GM18861 (cell line): ENCODE data around the gene KLF1.
A peak's percentile ranks its signal among the peaks of the same experiment; 100 is the strongest.
"Not testable (repeated sequence)": the region's sequence is repeated elsewhere in the genome, so short reads cannot be mapped to it uniquely, and the experiment has no call there.

ENCODE experiments used
- ATAC-seq: cut with Tn5 transposase; IDR thresholded peaks from one replicate; pipeline ENCODE4 v1.9.1; 2021; ENCODE audit not compliant: unreplicated experiment

Gene KLF1

DNA sequence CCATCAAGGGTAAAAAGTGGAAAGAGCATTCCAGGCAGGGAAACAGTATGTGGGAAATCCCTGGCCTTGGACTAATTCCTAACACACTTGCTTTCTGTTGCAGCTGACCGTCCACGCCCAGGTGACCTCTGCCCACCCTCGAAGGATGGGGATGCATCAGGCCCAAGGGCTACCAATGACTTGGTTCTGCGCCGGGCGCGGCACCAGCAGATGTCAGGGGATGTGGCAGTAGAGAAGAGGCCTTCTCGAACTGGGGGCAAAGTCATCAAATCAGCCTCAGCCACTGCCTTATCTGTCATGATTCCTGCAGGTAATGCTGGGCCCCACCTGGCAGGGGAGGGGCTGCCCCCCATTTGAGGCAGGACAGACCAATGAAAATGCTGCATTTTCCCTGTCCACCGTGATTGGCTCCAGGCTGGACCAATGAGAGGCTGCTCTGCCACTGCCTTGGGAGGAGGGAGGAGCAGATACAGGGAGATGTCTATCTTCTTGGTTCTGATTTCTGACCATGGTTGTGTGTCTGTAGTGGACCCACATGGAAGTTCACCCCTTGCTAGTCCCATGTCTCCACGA is 18.4 kb downstream of the KLF1 start:
- ATAC-seq, result no peak

DNA sequence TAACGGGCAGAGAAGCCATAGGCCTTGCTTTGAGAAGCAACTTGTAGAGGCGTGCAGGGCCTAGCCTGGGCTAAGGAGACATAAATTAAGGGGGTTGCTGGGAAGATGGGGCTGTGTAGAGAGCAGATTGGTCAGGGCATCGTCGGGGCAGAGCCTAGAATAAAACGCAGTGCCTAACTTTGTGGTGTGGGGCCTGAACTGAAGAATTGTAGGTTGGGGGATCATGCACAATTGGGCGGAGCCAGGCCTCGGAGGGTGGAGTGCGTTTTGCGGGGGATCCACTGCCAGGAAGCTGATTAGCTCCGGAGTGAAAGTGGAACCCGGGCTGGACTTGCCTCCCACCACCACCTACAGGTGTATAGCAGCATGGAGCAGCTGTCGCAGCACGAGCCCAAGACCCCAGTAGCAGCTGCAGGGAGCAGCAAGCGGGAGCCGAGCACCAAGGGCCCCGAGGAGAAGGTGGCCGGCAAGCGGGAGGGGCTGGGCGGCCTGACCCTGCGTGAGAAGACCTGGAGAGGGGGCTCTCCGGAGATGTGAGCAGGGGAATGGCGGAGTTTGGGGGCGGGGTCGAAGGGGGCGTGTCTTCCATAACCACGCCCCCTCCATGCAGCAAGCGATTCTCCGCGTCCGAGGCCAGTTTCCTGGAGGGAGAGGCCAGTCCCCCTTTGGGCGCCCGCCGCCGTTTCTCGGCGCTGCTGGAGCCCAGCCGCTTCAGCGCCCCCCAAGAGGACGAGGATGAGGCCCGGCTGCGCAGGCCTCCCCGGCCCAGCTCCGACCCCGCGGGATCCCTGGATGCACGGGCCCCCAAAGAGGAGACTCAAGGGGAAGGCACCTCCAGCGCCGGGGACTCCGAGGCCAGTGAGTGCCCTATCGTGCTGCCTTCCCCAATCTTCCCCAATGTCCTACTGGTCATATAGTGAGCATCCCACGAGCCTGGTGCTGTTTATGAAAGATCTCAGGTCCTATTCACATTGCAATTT is 19.6 kb downstream of the KLF1 start:
- no peak for ATAC-seq

DNA sequence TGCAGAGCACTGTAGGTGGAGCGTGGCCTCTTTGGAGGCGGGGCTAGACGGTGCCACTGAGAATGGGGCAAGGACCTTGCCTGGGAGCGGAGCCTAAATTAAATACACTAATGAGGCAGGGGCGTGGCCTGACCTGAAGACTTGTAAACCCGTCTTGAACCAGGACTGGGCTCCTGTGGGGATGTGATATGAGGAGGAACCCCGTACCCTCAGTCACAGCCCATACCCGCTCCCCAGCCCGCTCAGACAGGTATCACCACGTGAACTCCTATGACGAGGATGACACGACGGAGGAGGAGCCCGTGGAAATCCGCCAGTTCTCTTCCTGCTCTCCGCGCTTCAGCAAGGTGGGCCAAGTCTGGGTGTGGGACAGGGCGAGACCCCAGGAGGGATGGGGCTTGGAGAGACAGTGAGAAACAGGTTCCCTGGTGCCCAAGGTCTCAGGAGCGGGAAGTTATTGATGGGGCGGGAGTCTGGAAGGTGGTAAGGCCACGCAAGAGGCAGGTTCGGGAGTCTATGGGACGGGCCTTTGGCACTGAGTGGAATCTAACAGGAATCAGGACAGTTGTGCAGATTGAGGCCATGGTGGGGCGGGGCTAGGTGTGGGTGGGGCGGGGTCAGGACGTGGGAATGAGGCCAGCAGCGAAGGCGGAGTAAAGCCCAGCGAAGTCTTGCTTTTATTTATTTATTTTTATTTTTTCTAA is 20.4 kb downstream of the KLF1 start:
- no peak for ATAC-seq

DNA sequence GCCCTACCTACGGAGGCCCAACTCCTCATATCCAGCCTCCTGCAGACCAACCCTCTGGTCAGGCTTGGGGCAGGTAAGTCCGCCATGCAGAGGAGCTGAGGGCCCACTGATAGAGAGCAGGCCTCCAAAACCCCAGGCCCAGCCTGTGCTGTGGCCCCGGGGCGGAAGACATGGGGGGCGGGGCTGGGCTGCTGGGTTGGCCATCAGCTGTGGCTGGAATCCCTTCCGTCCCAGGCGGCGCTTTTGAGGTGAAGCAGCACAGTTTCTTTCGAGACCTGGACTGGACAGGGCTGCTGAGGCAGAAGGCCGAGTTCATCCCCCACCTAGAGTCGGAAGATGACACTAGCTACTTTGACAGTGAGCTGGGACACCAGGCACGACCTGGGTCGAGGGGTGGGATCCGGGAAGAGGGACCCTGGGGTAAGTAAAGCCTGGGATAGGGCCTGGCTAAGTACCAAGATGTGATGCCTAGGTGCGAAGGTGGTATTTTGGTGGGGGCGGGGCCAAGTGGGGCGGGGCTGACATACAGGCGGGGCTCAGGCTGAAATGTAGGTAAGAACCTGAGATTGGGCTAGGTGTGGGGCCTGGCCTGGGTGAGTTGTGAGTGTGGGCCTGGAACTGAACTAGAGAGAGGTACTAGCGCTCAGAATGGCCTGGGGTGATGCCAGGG is 21.1 kb downstream of the KLF1 start:
- ATAC-seq, result no peak

DNA sequence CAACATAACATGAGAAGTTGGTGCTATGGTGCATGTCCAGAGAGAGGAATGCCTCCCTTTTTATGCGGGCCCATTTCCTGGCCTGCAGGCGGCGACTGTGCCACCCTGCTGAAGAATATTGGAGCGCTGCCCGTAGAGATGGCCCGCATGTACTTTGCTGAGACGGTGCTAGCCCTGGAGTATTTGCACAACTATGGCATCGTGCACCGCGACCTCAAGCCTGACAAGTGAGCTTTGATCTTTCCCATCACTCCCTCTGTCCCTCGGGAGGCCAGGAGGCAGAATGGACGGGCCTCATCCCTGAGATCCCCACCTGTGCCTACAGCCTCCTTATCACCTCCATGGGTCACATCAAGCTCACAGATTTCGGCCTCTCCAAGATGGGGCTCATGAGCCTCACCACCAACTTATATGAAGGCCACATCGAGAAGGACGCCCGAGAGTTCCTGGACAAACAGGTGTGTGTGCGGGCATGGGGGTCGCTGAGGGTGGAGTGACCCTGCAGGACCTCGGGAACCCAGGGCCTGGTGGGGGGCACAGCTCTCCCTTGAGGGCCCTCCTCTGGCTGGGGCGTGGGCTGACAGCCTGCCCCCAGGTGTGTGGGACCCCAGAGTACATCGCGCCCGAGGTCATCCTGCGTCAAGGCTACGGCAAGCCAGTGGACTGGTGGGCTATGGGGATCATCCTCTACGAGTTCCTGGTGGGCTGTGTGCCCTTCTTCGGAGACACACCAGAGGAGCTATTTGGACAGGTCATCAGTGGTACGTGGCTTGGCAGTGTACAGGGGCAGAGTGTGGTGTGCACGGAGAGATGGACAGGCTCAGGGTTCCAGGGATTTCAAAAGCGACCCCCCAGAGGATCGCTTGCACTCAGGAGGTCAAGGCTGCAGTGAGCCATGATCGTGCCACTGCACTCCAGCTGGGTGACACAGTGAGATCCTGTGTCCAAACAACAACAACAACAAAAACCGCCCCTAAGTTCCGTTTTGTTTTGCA is 22.0 kb downstream of the KLF1 start:
- ATAC-seq, result no peak

DNA sequence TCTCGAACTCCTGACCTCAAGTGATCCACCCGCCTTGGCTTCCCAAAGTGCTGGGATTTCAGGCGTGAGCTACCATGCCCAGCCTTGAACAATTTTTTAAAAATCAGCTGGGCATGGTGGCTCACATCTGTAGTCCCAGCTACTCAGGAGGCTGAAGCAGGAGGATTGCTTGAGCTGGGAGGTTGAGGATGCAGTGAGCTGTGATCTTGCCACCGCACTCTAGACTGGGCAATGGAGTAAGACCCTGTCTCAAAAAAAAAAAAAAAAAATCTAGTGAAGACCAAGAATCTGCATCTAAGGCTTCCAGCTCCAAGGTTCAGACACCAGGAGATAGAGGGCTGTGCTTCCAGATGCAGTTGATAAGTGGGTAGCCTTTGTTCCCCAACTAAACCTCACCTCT is 22.9 kb downstream of the KLF1 start:
- no peak for ATAC-seq

DNA sequence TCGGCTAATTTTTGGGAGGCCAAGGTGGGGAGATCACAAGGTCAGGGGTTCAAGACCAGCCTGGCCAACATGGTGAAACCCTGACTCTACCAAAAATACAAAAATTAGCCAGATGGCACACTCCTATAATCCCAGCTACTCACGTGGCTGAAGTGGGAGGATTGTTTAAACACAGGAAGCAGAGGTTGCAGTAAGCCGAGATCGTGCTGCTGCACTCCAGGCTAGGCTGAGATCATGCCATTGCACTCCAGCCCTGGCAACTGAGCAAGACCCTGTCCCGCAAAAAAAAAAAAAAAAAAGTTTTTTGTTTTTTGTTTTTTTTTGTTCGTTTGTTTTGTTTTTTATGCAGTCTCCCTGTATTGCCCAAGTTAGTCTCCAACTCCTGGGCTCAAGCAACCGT is 27.5 kb downstream of the KLF1 start:
- no peak for ATAC-seq

DNA sequence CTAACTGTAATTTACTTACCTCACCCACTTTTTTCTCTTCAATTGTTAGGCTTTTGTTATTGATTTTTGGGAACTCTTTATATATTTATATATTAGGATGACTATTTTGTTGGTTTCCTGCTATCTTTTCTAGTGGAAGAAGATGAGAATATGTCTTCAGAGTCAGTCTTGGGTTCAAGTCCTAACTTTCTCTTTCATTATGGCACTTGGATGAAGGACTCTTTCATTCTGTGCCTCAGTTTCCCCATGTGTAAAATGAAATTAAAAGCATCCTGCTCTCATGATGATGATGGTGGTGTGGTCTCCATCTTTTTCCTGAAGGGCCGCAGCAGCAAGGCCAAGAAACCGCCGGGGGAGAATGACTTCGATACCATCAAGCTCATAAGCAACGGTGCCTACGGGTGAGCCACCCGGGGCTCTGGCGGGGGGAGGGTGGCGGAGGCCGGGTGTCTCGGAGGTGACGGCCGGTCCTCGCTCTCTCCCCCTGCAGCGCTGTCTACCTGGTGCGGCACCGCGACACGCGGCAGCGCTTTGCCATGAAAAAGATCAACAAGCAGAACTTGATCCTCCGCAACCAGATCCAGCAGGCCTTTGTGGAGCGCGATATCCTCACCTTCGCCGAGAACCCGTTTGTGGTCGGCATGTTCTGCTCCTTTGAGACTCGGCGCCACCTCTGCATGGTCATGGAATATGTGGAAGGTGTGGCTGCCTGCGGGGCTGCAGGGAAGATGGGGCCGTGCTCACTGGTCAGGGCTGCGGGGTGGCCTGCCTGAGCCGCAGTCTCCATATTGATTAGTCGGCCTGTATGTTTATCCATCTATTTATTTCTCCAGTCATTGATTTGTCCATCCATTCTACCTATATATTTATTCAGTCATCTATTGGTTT is 28.7 kb downstream of the KLF1 start:
- no peak for ATAC-seq

DNA sequence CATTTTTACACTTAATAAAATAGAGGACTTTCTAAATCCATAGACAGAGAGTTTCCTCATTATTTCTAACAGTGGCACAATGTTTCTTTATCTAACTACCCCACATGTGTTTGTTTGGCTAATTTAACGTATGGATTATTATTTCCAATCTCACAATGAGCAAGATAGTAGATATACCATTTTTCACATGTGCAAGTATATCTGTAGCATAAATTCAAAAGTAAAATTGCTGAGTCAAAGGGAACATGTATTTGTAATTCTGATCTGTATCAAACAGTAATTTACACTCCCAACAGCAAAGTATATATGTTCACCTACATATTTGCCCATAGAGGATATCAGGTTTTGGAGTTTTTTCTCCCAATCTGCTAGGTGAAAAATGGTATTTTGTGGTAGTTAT is 30.3 kb downstream of the KLF1 start:
- no peak for ATAC-seq

DNA sequence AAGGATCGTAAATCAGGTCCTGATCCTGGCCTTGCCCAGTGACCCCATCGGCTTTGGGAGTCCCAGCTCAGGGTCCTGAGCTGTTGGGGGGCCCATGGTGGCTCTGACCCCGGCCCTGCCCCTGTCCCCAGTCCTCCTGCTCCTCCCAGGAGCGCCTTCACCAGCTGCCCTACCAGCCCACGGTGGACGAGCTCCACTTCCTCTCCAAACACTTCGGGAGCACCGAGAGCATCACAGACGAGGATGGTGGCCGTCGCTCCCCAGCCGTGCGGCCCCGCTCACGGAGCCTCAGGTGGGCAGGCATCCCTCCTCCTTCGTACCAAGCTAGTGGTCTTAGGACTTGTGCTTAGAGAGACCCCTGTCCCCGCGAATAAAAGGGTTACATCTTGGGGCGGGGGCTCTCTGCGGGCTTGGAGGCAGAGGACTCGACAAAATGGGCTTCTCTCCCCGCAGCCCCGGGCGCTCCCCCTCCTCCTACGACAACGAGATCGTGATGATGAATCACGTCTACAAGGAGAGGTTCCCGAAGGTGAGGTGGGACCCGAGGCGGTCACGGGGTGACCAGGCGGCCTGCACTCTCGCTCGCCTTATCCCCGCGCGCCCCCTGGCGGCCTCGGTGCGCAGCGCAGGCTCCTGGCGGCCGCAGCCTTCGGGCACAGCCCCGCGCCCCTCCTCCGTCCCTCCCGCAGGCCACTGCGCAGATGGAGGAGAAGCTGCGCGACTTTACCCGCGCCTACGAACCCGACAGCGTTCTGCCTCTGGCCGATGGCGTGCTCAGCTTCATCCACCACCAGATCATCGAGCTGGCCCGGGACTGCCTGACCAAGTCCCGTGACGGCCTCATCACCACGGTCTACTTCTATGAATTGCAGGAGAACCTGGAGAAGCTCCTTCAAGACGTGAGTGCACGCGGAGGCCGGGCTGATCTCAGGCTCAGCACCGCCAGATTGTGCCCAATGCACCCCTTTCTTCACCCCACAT is 39.6 kb downstream of the KLF1 start:
- ATAC-seq, result peak; percentile 45

DNA sequence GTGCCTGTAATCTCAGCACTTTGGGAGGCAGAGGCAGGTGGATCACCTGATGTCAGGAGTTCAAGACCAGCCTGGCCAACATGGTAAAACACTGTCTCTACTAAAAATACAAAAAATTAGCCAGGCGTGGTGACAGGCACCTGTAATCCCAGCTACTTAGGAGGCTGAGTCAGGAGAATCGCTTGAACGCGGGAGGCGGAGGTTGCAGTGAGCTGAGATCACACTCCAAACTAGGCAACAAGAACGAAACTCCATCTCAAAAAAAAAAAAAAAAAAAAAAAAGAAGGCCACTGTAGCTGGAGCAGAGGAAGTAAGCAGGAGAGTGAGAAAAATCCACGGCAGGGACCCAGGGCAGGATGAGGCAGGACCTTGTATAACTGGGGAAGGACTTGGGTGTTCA is 40.4 kb downstream of the KLF1 start:
- ATAC-seq, result not testable (repeated sequence)

DNA sequence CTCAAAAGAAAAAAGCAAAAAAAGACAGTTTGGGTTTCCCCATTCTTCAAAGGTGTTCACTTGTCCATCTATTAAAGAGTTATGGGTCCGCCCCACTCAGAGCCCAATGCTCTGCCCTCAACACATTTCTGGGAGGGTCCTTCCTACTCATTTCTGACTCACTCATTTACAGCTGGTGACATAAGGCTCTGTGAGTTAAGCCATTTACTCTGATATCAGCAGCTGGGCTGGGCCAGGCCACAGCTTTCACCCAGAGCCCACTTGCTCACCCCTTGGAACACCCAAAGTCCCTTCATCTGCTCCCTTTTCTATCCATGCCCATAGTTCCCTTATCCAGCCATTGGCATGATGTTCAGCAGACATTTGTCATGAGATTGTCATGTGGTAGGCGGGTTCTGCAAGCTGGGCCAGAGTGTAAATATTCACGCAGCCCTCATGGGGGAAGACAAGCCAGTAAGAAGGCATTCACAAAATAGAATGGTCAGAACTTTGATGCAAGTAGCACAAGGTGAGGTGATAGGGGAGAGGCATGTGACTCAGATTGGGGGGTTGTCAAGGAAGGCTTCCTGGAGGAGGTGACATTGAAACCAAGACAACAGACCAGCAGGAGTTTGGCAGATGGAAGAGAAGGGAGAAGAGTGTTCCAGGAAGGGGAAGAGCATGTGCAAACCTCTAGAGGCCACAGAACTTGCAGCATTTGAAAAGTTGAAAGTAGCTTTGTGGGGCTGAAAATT is 42.8 kb downstream of the KLF1 start:
- no peak for ATAC-seq

DNA sequence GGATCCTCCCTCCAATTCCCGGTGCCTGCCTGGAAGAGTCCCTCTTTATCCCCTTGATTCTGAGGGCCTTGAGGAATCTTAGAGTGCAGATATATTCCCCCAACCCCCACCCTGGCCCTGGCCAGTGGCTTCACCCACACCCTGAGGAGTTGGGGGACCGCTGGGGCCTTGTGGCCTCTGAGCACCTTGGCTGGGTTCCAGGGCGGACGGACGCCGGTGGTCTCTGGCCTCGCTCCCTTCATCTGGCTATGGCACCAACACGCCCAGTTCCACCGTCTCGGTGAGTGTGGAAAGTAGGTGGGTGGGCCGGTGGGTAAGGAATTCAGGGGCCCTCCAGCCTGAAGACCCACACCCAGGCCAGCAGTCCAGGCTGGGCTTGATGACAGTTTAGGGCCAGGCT is 43.7 kb downstream of the KLF1 start:
- no peak for ATAC-seq

DNA sequence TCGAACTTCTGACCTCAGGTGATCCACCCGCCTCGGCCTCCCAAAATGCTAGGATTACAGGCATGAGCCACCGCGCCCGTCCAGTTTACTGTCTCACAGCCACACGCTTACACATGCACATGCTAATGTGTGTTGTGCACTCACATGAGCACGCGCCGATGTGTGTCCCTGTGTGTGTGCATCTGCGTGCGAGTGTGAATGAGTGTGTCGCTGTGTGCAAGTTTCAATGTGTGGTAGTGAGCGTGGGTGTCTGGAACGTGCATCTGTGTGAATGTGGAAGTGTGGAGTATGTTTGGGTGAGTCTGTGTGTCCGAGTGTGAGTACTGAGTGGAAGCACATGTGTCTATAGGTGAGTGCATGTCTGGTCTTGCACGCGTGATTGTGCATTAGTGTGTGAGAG is 44.5 kb downstream of the KLF1 start:
- no peak for ATAC-seq

DNA sequence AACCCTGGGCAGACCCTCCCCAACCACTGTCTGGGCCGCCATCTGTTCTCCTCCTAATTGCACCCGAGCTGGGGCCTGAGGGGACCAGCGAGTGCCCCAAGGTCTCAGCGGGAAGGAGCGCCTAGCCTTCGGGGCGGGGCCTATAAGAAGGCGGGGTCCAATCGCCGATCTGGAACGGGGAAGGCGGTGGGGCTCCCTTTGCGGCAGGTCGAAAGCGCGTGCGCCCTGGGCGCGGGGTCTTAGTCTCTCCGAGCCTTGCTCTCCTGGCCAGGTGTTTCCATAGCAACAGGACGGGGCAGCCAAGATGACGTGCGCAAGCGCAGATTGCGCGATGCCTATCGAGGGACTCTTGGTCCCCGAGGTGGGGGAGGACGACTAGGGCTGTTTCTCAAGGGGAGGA is 45.9 kb downstream of the KLF1 start:
- ATAC-seq, result no peak

DNA sequence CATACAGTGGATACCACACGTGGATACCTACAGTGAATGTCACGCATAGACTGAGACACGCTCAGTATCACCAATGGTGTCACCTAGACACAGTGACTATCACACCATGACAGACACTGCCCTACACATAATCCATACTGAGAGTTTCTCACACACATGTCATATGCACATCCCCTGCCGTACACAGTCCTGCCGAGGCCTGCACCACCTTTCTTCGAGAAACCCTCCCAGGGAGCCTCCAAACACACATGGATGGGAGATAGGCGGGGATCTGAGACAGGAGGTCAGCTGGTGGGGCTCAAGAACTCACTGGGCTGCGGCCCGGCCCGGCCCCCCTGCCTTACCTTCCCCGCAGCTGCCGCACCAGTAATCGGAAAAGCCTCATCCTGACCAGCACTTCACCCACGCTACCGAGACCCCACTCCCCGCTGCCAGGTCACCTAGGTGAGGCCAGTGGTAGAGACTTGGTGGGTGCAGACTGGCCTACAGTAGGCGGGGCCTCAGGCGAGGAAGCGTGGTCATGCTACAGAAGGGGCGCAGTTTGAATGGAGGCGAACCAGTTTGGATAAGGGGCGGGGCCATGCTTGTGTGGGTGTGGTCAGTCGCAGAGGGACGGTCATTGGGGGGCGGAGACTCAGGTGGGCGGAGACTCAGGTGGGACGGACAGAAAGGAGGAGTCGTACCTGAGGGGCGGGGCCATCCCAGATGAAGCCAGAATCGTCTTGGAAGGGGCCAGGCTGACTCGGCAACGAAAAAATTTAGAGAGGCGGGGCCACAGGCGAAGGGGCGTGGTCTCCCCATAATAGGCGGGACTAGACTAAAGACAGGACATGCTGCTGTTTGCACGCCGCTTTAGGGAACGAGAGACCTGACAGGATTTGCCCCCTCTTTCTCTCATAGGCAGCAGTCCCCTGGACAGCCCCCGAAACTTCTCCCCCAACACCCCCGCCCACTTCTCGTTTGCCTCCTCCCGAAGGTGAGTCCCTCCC is 46.6 kb downstream of the KLF1 start:
- ATAC-seq, result no peak
